H1 (cell line): Measurements from ENCODE around the gene ZNF334. TPM values are rescaled to one million over a fixed set of nuclear protein-coding genes. Genes with fewer than 3 reads are reported as not detected.

Experiments
- CTCF ChIA-PET: fragments of 300-600 bp; sonication (Branson Sonifier 250); formaldehyde crosslinking; loops from one replicate; lab custom pipeline; 2021; ENCODE audit not compliant: partially characterized antibody; lab: Charles Lee
- POLR2A ChIA-PET: fragments of 300-600 bp; sonication (Branson Sonifier 250); formaldehyde crosslinking; loops from one replicate; lab custom pipeline; 2021; ENCODE audit warnings: inconsistent platforms; ENCODE audit not compliant: partially characterized antibody; lab: Charles Lee
- DNase-seq, 2 experiments: peaks; one replicate each; pipeline versions ENCODE4 v3.0.0 to v3.0.0-alpha.2; 2010 to 2022; ENCODE audit warnings: low spot score in 2 of 2, low read depth in 1 of 2, mixed read lengths in 1 of 2
- FAIRE-seq: peaks from 2 replicates; lab custom pipeline; 2011; peaks lifted over from hg19 to GRCh38; lab: Jason Lieb, UNC
- H2AFZ ChIP-seq: 2 replicates; pipeline ENCODE4 v1.8.1; 2012; ENCODE audit warnings: low read length, inconsistent platforms
- H2AK5ac ChIP-seq: 2 replicates; pipeline ENCODE4 v1.6.1; 2013; ENCODE audit warnings: low read depth, low read length
- H2BK120ac ChIP-seq: replicated peaks from 2 replicates; pipeline ENCODE3; 2013; ENCODE audit warnings: low read depth, low read length, inconsistent platforms
- H2BK12ac ChIP-seq: 2 replicates; pipeline ENCODE4 v1.6.1; 2013; ENCODE audit warnings: low read depth, low read length
- H2BK15ac ChIP-seq: 2 replicates; pipeline ENCODE4 v1.6.1; 2013; ENCODE audit warnings: low read length
- H2BK20ac ChIP-seq: 2 replicates; pipeline ENCODE4 v1.6.1; 2013; ENCODE audit warnings: low read length
- H2BK5ac ChIP-seq: 2 replicates; pipeline ENCODE4 v1.6.1; 2013; ENCODE audit warnings: low read depth, low read length
- H3K14ac ChIP-seq: 2 replicates; pipeline ENCODE4 v1.6.1; 2013; ENCODE audit warnings: inconsistent platforms; ENCODE audit not compliant: insufficient read length
- H3K18ac ChIP-seq: 2 replicates; pipeline ENCODE4 v1.6.1; 2013; ENCODE audit warnings: low read length; ENCODE audit errors: extremely low read depth
- H3K23ac ChIP-seq: 2 replicates; pipeline ENCODE4 v1.6.1; 2013; ENCODE audit warnings: inconsistent platforms; ENCODE audit not compliant: insufficient read length
- H3K23me2 ChIP-seq: 2 replicates; pipeline ENCODE4 v1.6.1; 2013; ENCODE audit warnings: low read depth, low read length
- H3K27ac ChIP-seq: 2 replicates; pipeline ENCODE4 v1.6.1; 2011; ENCODE audit warnings: low read depth, low read length, inconsistent platforms
- H3K27me3 ChIP-seq, 4 experiments: replicated peaks in 1 of 4; 1 replicate in 1 of 4; 2 replicates in 3 of 4; pipeline versions ENCODE4 v1.6.1 to v1.8.1; 2011 to 2013; ENCODE audit warnings: low read length in 3 of 4, mild to moderate bottlenecking in 3 of 4, inconsistent platforms in 2 of 4, mixed read lengths in 2 of 4, moderate library complexity in 1 of 4; ENCODE audit not compliant: control insufficient read depth in 3 of 4, insufficient read depth in 3 of 4; ENCODE audit errors: extremely low read depth in 1 of 4
- H3K36me3 ChIP-seq, 4 experiments: 2 replicates each; pipeline versions ENCODE4 v1.6.1 to v1.8.1; 2011 to 2013; ENCODE audit warnings: mild to moderate bottlenecking in 4 of 4, low read length in 3 of 4, moderate library complexity in 2 of 4, control low read depth in 1 of 4, inconsistent platforms in 1 of 4; ENCODE audit not compliant: insufficient read depth in 4 of 4, control insufficient read depth in 2 of 4
- H3K4ac ChIP-seq: replicated peaks from 2 replicates; pipeline ENCODE3; 2013; ENCODE audit warnings: low read length, low read depth, mixed read lengths, inconsistent platforms; ENCODE audit not compliant: insufficient read length
- H3K4me1 ChIP-seq, 4 experiments: replicated peaks in 1 of 4; 1 replicate in 1 of 4; 2 replicates in 3 of 4; pipeline versions ENCODE4 v1.6.1 to v1.8.1; 2011 to 2013; ENCODE audit warnings: low read length in 3 of 4, inconsistent platforms in 2 of 4, mixed read lengths in 1 of 4; ENCODE audit not compliant: insufficient read depth in 4 of 4, control insufficient read depth in 3 of 4
- H3K4me2 ChIP-seq, 2 experiments: 2 replicates each; pipeline versions ENCODE4 v1.6.1 to v1.8.1; 2011 to 2013; ENCODE audit warnings: low read depth in 2 of 2, low read length in 2 of 2, control low read depth in 1 of 2, inconsistent platforms in 1 of 2, mild to moderate bottlenecking in 1 of 2; ENCODE audit not compliant: insufficient read depth in 1 of 2
- H3K4me3 ChIP-seq, 4 experiments: fragments of 200-600, 300-600 bp in 1 of 4; sonication (generic), shearing (Covaris generic), sonication (Bioruptor Twin) in 1 of 4; 2 replicates each; pipeline versions ENCODE4 v1.5.1 to v1.8.1; 2011 to 2016; ENCODE audit warnings: low read length in 4 of 4, low read depth in 3 of 4, control low read depth in 2 of 4, inconsistent platforms in 2 of 4, mild to moderate bottlenecking in 2 of 4, mixed read lengths in 1 of 4, moderate library complexity in 1 of 4; ENCODE audit not compliant: insufficient read depth in 2 of 4; ENCODE audit errors: extremely low read depth in 1 of 4
- H3K56ac ChIP-seq: replicated peaks from 2 replicates; pipeline ENCODE3; 2013; ENCODE audit warnings: low read depth, mild to moderate bottlenecking, mixed read lengths, low read length, inconsistent platforms; ENCODE audit not compliant: insufficient read length
- H3K79me1 ChIP-seq: 2 replicates; pipeline ENCODE4 v1.6.1; 2013; ENCODE audit warnings: low read depth, low read length, control low read depth
- H3K79me2 ChIP-seq, 2 experiments: 2 replicates each; pipeline versions ENCODE4 v1.6.1 to v1.8.1; 2012 to 2013; ENCODE audit warnings: low read length in 2 of 2, mild to moderate bottlenecking in 2 of 2, inconsistent platforms in 1 of 2; ENCODE audit not compliant: insufficient read depth in 2 of 2, control insufficient read depth in 1 of 2
- H3K9ac ChIP-seq, 4 experiments: replicated peaks in 1 of 4; 1 replicate in 1 of 4; 2 replicates in 3 of 4; pipeline versions ENCODE4 v1.6.1 to v1.8.1; 2011 to 2013; ENCODE audit warnings: low read depth in 3 of 4, low read length in 3 of 4, control low read depth in 2 of 4, mild to moderate bottlenecking in 2 of 4, moderate library complexity in 2 of 4, inconsistent platforms in 1 of 4; ENCODE audit errors: extremely low read depth in 1 of 4
- H3K9me3 ChIP-seq, 2 experiments: 2 replicates each; pipeline versions ENCODE4 v1.6.1 to v1.8.1; 2012 to 2013; ENCODE audit warnings: mild to moderate bottlenecking in 2 of 2, moderate library complexity in 2 of 2, control low read depth in 1 of 2, inconsistent platforms in 1 of 2, low read depth in 1 of 2, low read length in 1 of 2, mixed read lengths in 1 of 2; ENCODE audit not compliant: insufficient read depth in 2 of 2
- H4K20me1 ChIP-seq, 2 experiments: replicated peaks in 1 of 2; 2 replicates each; pipeline versions ENCODE3 to v1.8.1; 2011 to 2013; ENCODE audit warnings: inconsistent platforms in 2 of 2, low read length in 2 of 2, mild to moderate bottlenecking in 1 of 2; ENCODE audit not compliant: insufficient read depth in 2 of 2, control insufficient read depth in 1 of 2
- H4K5ac ChIP-seq: 2 replicates; pipeline ENCODE4 v1.6.1; 2013; ENCODE audit warnings: low read length, low read depth, mixed read lengths, inconsistent platforms; ENCODE audit not compliant: insufficient read length
- H4K8ac ChIP-seq: 2 replicates; pipeline ENCODE4 v1.8.0; 2013; ENCODE audit warnings: mild to moderate bottlenecking, moderate library complexity, low read length, inconsistent platforms; ENCODE audit not compliant: insufficient read depth; ENCODE audit errors: extremely low read depth
- H4K91ac ChIP-seq: replicated peaks from 2 replicates; pipeline ENCODE3; 2013; ENCODE audit warnings: low read length, mixed read lengths, inconsistent platforms; ENCODE audit not compliant: insufficient read length
- CHD2 ChIP-seq: IDR thresholded peaks from 2 replicates; pipeline ENCODE4 v1.6.1; 2012; ENCODE audit warnings: low read length, improper control_type of control experiment
- E2F6 ChIP-seq: IDR thresholded peaks from 2 replicates; pipeline ENCODE4 v1.6.1; 2012; ENCODE audit warnings: inconsistent platforms
- EGR1 ChIP-seq: IDR thresholded peaks from 2 replicates; pipeline ENCODE4 v1.6.1; 2011; ENCODE audit warnings: low read depth, low read length, borderline replicate concordance
- EP300 ChIP-seq, 2 experiments: IDR thresholded peaks; 1 replicate in 1 of 2; 2 replicates in 1 of 2; pipeline ENCODE4 v1.6.1; 2011 to 2012; ENCODE audit warnings: low read depth in 2 of 2, low read length in 2 of 2, mild to moderate bottlenecking in 2 of 2, borderline replicate concordance in 1 of 2, inconsistent platforms in 1 of 2, moderate library complexity in 1 of 2
- GABPA ChIP-seq: IDR thresholded peaks from 2 replicates; pipeline ENCODE4 v1.6.1; 2011; ENCODE audit warnings: mild to moderate bottlenecking, low read length, moderate library complexity, borderline replicate concordance; ENCODE audit not compliant: insufficient read depth
- NANOG ChIP-seq: IDR thresholded peaks from 2 replicates; pipeline ENCODE4 v1.6.1; 2011; ENCODE audit warnings: low read length, low read depth, mild to moderate bottlenecking, inconsistent platforms; ENCODE audit not compliant: insufficient read depth, poor library complexity, severe bottlenecking
- POU5F1 ChIP-seq: IDR thresholded peaks from 2 replicates; pipeline ENCODE4 v1.6.1; 2011; ENCODE audit warnings: low read depth, mild to moderate bottlenecking, low read length, moderate library complexity
- TAF1 ChIP-seq: IDR thresholded peaks from 2 replicates; pipeline ENCODE4 v1.6.1; 2011; ENCODE audit warnings: mild to moderate bottlenecking, low read depth, low read length
- TEAD4 ChIP-seq: IDR thresholded peaks from 2 replicates; pipeline ENCODE4 v1.6.1; 2012; ENCODE audit warnings: low read depth, low read length, inconsistent platforms, mixed read lengths
- USF2 ChIP-seq: IDR thresholded peaks from 2 replicates; pipeline ENCODE4 v1.6.1; 2011; ENCODE audit warnings: low read length, improper control_type of control experiment
- ZNF274 ChIP-seq: IDR thresholded peaks from 2 replicates; pipeline ENCODE4 v1.7.0; 2012; ENCODE audit warnings: low read length, borderline replicate concordance; ENCODE audit errors: extremely low read depth
- WGBS, 2 experiments: shearing (Covaris generic) in 1 of 2; methylation state at CpG; one replicate each; pipeline versions ENCODE4 v1.1.6 to v1.1.7; 2013 to 2015; ENCODE audit warnings: low lambda C conversion rate in 2 of 2, mixed read lengths in 2 of 2, inconsistent platforms in 1 of 2, low coverage in 1 of 2, missing lambda C conversion rate in 1 of 2; ENCODE audit not compliant: insufficient replicate concordance in 2 of 2, insufficient coverage in 1 of 2, insufficient read length in 1 of 2; ENCODE audit errors: extremely low coverage in 1 of 2, missing lambda C conversion rate in 1 of 2; 5-methylcytosine and 5-hydroxymethylcytosine counted together
- polyA plus RNA-seq, 7 experiments: library from polyadenylated mRNA; depleted of rRNA in 3 of 7; stranded (reverse) in 5 of 7; unstranded in 2 of 7; fragments of >200 nt in 5 of 7; fragments of 200-250 nt in 2 of 7; gene quantifications; 1 replicate in 5 of 7; 2 replicates in 1 of 7; 4 replicates in 1 of 7; pipeline versions ENCODE4 v1.2.1 to v1.2.3, GENCODE V29; 2011 to 2013; ENCODE audit warnings: missing spikeins in 2 of 7, mixed read lengths in 2 of 7
- total RNA-seq: library from RNA; stranded (reverse); fragmentation: NEBNext Ultra II Directional; extraction: Animal tissue kit (Norgen Biotek cat#: 25700); gene quantifications from 2 replicates; pipeline ENCODE4 v1.2.1, GENCODE V29; 2021

ZNF334 gene
- total and polyA plus RNA-seq, 2 of the 8 experiments (the other 6 are each of a cell fraction or from before 2014, with no cell fraction given): 8.8 to 17.8 TPM

GRCh38 chr20:46519471-46520068 lies 6.2 kb upstream of the ZNF334 start:
- H3K27ac ChIP-seq: no peak overlapping the region
- H3K79me2 ChIP-seq: no peaks in the 10 kb centered on the region
- H3K4ac ChIP-seq: no peak overlapping the region
- H3K27me3 ChIP-seq: no peaks in the 10 kb centered on the region
- DNase-seq: no peak
- H2BK15ac ChIP-seq: no peak overlapping the region
- H3K18ac ChIP-seq: no peak overlapping the region
- POLR2A ChIA-PET: interaction anchor here (1.5 to 2.2 kb wide), 2 partner anchors 15 to 163 kb away, joined by 3 to 10 read pairs; no protein-coding TSS in a partner anchor
- no peak for FAIRE-seq
- H2AFZ ChIP-seq: no peak overlapping the region
- H3K56ac ChIP-seq: no peak overlapping the region
- no peak overlapping the region for H3K14ac ChIP-seq
- no peak overlapping the region for H2BK12ac ChIP-seq
- no peak overlapping the region for H3K23ac ChIP-seq
- CTCF ChIA-PET: interaction anchor here (0.6 to 7.3 kb wide), 14 partner anchors 9 to 232 kb away, joined by 3 to 63 read pairs (median 4); no protein-coding TSS in a partner anchor
- H2AK5ac ChIP-seq: 0 out of 2 replicates have a peak overlapping the region, but pooled peaks have one; percentile 27
- no peak overlapping the region for H2BK5ac ChIP-seq
- H2BK20ac ChIP-seq: no peak overlapping the region
- H4K8ac ChIP-seq: no peak overlapping the region
- H2BK120ac ChIP-seq: no peak overlapping the region
- no peak overlapping the region for H3K4me2 ChIP-seq
- no peaks in the 10 kb centered on the region for H3K23me2 ChIP-seq
- no peaks in the 10 kb centered on the region for H4K20me1 ChIP-seq
- no peak overlapping the region for H4K5ac ChIP-seq
- H3K9me3 ChIP-seq: no peaks in the 10 kb centered on the region
- no peaks in the 10 kb centered on the region for H3K36me3 ChIP-seq
- 78% methylated on average over 3 of the region's 3 CpGs; no CpG with 5 or more reads in 1 of the 2 experiments for WGBS, 2 experiments
- no peak overlapping the region for H3K4me3 ChIP-seq
- H3K4me1 ChIP-seq: no peaks in the 10 kb centered on the region; a peak in 1 of 7 replicates
- no peaks in the 10 kb centered on the region for H3K79me1 ChIP-seq
- no peak overlapping the region for H4K91ac ChIP-seq
- H3K9ac ChIP-seq: no peak overlapping the region
- TF ChIP-seq POU5F1 (no peak), TEAD4 (no peak), CHD2 (no peak), EP300 (IDR thresholded peaks at IDR 0.05; ENCODE audit: borderline replicate concordance in 1 of 2, low read depth in 2 of 2, low read length in 2 of 2) (no peak), EGR1 (no peak), USF2 (no peak), TAF1 (no peak), NANOG (no peak), E2F6 (no peak), ZNF274 (no peak), GABPA (no peak)
